Activated naive CD4-positive, alpha-beta T cell treated with anti-CD3 and anti-CD28 coated beads, Interleukin-2, amount 50 U/mL, for 24 hours (primary cell): ENCODE measurements around the gene AGRN.
"Not testable (repeated sequence)": the region's sequence is repeated elsewhere in the genome, so short reads cannot be mapped to it uniquely, and the experiment has no call there.

Experiments
- H3K27ac Mint-ChIP-seq: one replicate; pipeline ENCODE4 v1.8.0; 2021; ENCODE audit warnings: mild to moderate bottlenecking, mixed read lengths
- H3K27me3 Mint-ChIP-seq: one replicate; pipeline ENCODE4 v1.8.0; 2021; ENCODE audit warnings: mixed read lengths
- H3K36me3 Mint-ChIP-seq: one replicate; pipeline ENCODE4 v1.8.0; 2021; ENCODE audit warnings: mixed read lengths
- H3K4me1 Mint-ChIP-seq: one replicate; pipeline ENCODE4 v1.8.0; 2021; ENCODE audit warnings: mixed read lengths
- H3K4me3 Mint-ChIP-seq: one replicate; pipeline ENCODE4 v1.8.0; 2021; ENCODE audit warnings: mild to moderate bottlenecking, mixed read lengths
- H3K9me3 Mint-ChIP-seq: one replicate; pipeline ENCODE4 v1.8.0; 2021; ENCODE audit warnings: mixed read lengths

AGRN gene

DNA sequence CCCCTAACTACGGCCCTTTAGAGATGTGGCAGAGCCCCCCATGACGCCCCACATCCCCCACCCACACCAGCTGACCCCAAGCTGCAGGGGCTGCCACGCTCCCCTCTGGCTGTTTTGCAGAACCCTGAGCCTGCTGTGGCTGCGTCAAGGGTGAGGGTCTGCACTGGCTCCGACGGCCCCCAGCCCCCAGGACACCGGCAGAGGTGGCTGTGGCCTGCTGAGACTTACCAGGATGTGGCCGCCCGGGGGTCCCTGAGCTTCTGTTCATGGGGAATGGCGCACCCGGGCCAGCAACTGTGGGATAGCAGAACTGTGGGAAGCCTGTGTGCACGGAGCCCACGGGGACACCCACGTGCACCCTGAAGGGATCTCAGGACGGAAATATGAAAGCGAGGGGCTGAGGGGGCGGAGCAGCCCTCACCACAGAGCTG lies 67.0 kb downstream of the AGRN start:
- Mint-ChIP-seq H3K27ac (no peak overlapping the region), H3K4me3 (no peak overlapping the region), H3K36me3 (no peaks in the 10 kb centered on the region), H3K27me3 (no peaks in the 10 kb centered on the region), H3K4me1 (no peaks in the 10 kb centered on the region), H3K9me3 (no peaks in the 10 kb centered on the region)

DNA sequence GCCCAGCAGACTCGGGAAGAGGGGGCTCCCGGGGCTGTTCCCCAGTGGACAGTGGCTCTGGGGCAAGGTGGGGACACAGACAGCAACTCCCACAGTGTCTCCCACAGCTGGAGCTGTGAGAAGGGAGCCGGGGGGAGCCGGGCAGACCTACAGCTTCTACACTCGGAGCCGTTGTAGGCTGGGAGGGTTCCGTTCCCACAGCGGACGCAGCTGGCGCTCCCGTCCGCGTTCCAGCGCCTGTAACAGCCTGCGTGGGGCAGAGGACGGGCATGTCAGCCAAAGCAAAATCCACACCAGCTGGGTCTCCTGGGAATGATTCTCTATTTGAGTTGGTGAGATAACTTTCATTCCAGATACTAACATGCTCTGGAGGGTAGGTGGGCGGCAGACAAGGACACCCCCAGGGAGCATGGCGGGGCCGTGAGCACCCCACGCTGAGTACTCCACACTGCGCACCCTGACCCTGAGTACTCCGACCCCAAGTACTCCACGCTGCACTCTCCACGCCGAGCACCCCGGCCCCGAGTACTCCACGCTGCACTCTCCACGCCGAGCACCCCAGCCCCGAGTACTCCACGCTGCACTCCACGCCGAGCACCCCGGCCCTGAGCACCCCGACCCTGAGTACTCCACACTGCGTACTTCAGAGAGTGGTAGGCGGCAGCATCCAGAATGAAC lies 67.6 kb downstream of the AGRN start:
- Mint-ChIP-seq H3K27me3 (no peaks in the 10 kb centered on the region), H3K36me3 (no peaks in the 10 kb centered on the region), H3K9me3 (no peaks in the 10 kb centered on the region), H3K27ac (no peak overlapping the region), H3K4me3 (no peak overlapping the region), H3K4me1 (no peaks in the 10 kb centered on the region)

DNA sequence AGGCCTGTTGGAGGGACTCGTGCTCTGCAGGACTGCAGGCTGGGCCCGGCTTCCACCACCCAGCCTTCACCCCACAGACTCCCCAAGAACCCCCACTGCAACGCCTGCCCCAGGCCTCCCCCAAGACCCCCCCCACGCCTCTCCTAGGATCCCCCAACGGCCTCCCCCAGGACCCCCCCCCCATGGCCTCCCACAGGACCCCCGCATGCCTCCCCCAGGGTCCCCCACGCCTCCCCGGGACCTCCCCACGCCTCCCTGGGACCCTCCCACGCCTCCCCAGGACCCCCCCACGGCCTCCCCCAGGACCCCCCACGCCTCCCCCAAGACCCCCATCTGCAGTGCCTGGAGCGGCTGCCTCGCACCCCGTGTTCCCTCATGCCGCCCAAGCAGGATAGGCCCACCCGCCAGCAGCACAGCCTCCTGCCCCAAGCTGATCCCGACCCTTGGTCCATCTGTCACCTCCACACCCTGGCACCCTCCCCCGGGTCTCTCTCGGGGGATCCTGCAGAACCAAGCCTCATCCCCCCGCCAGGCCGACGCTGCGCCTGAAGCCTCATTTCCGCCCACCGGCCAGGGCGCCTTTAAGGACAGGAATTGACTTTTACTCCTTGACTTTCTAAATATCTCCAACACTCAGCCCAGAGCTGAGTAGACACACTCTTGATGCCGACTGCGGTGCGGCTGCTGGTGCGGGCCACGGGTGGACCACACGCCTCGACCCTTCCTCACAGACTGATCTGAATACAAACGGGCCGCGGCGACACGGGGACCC lies 68.3 kb downstream of the AGRN start:
- no peaks in the 10 kb centered on the region for H3K9me3 Mint-ChIP-seq
- no peaks in the 10 kb centered on the region for H3K27me3 Mint-ChIP-seq
- no peaks in the 10 kb centered on the region for H3K36me3 Mint-ChIP-seq
- no peak overlapping the region for H3K27ac Mint-ChIP-seq
- no peak overlapping the region for H3K4me3 Mint-ChIP-seq
- H3K4me1 Mint-ChIP-seq, result no peaks in the 10 kb centered on the region

DNA sequence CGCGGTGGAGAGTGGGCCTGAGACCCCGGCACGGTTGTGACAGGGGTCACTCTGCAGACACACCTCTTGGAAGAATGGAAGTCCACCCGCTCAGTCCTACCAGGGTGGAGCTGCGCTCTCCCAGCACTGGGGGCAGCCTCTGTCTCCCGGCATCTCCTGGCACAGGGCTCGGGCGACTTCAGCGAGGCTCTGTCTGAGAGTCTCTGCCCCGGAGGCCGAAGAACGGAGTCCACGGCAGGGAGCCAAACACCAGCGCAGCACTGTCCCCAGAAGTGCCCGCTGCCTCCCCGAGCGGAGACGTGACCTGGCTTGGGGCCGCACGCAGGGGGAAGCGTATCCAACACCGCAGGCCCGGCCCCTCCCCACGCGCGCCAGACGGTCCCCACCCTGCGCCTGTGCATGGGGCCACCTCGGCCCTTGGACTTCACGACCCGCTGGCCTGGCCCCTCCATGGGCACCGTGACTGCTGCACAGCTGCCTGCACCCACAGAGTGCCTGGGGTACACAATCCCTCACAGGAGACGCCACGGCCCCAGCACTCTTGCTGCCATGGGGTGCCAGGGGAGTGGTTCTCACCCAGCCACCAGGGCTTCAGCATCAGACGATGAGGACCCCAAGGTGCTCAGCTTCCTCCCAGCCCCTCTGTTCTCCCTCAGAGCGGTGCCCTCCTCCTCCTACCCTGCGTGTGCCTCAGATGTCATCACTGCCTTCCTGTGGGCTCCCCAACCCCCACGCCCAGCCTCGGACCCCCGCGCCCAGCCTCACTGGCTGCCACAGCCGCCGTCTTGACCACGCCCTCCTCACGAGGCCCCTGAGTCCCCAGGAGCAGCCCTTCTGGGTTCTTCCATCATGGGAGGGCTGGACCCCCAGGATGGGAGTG lies 69.1 kb downstream of the AGRN start:
- no peak overlapping the region for H3K27ac Mint-ChIP-seq

DNA sequence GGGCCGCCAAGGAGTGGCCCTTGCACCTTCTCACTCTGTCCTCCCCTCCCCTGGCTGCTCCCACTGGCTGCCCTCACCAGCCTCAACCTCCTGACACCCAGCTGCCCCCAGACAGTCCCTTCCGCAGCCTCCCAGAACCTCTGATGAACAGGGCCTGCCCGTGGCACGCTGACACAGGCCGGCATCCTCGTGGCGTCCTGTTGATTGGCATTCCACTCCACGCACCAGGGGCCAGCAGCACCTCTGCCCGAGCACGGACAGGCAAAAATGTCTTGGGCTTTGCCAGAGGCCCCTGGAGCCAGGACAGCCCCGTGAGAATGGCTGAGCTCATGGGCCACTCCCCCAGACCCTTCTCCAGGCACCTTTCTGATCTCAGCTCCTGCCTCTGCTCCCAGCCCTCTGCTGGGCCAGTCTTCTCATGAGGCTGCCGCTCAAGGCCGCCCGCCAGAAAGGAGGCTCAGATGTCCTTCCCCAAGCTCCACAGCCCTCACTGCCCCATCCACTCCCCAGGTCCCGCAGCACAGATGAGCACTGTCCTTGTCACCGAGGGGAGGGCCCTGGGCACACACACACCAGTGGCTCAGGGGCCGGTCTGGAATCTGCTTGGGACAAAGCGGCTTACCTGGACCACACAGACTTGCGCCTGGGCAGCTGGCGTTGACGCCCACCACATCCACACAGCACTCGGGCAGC lies 70.0 kb downstream of the AGRN start:
- Mint-ChIP-seq H3K4me3 (no peak overlapping the region), H3K9me3 (no peaks in the 10 kb centered on the region), H3K36me3 (no peaks in the 10 kb centered on the region), H3K27ac (no peak overlapping the region), H3K4me1 (no peaks in the 10 kb centered on the region), H3K27me3 (no peaks in the 10 kb centered on the region)

More for the DNA sequence above, 69.1 kb downstream of the AGRN start:
- Mint-ChIP-seq H3K9me3 (no peaks in the 10 kb centered on the region), H3K27me3 (no peaks in the 10 kb centered on the region), H3K4me1 (no peaks in the 10 kb centered on the region), H3K36me3 (no peaks in the 10 kb centered on the region), H3K4me3 (no peak overlapping the region)

DNA sequence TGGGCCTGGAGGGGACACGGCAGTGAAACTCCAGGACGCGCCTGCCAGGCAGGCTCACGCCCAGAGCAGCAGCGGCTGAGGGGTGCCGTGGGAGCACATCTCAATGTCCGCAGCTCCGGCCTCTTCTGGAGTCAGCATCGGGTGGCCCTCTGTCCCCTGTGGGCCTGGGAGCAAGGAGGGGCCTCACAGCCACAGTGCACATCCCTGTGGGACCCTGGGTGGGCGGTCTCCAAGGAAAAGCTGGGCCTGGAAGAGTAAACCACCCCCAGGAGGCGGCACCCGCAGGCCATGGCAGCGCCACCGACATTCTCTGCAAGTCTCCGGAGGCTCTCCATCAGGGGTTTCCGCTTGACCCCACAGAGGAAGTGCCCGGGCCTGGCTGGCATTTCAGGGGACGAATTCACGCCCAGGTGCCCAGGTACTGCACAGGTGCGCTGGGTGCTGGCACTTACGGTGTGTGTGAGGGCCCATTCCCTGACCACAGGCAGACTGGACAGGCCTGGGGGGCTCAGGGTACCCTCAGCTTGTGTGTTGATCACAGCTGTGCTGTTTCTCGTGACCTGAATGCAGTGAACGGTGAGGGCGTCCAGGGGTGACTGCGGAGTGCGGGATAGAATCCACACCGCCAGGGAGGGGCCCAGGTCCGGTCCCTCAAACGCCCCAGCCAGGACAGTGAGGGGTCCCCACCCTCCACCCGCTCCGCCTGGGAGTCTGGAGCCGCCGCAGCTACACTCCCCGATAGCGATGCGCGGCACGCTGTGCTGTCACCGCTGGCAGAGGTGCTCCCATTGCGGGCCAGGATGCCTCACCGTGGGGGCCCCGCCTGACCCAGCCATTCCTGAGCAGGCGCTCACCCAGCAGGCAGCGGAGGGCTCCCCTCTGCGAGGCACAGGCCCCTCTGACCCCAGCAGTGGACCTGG lies 70.8 kb downstream of the AGRN start:
- no peaks in the 10 kb centered on the region for H3K4me1 Mint-ChIP-seq
- no peak overlapping the region for H3K4me3 Mint-ChIP-seq
- H3K27me3 Mint-ChIP-seq, result no peaks in the 10 kb centered on the region
- H3K36me3 Mint-ChIP-seq, result peaks cover 3% of the 10 kb centered on the region
- no peak overlapping the region for H3K27ac Mint-ChIP-seq
- H3K9me3 Mint-ChIP-seq, result no peaks in the 10 kb centered on the region

DNA sequence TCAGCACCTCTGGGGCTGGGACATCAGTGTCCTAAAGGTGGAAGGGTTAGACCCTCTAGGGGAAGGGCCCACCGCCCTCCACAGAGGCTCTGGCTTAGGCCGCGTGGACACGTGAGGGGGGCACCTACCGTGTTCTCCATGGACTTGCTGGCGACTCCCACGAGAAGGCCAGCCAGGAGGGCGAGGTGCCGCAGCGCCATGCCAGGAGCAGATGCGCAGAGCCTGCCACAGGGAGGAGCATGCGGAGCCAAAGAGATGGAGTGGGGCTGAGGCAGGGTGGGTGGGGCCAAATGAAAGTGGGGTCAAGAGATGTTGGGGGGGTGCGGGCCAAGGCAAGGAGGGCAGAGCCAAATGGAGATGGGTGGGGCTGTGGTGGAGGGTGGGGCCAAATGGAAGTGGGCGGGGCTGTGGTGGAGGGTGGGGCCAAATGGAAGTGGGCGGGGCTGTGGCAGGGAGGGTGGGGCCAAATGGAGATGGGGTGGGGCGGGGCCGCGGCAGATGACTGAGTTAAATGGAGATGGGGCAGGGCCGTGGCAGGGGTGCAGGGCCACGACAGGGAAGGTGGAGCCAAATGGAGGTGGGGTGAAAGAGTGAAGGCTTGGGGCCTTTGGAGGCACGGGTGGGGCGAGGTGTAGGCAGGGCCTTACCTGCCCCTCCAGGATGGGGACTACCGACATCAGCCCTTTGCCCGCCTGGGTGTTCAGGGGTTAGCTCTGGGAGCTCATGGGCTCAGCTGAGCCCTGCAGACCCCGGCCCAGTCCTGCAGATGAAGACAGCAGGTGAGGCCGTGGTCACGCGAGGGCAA lies 71.6 kb downstream of the AGRN start:
- Mint-ChIP-seq H3K9me3 (no peaks in the 10 kb centered on the region), H3K36me3 (peaks cover 3% of the 10 kb centered on the region), H3K27ac (no peak overlapping the region), H3K27me3 (no peaks in the 10 kb centered on the region), H3K4me3 (no peak overlapping the region), H3K4me1 (no peaks in the 10 kb centered on the region)

DNA sequence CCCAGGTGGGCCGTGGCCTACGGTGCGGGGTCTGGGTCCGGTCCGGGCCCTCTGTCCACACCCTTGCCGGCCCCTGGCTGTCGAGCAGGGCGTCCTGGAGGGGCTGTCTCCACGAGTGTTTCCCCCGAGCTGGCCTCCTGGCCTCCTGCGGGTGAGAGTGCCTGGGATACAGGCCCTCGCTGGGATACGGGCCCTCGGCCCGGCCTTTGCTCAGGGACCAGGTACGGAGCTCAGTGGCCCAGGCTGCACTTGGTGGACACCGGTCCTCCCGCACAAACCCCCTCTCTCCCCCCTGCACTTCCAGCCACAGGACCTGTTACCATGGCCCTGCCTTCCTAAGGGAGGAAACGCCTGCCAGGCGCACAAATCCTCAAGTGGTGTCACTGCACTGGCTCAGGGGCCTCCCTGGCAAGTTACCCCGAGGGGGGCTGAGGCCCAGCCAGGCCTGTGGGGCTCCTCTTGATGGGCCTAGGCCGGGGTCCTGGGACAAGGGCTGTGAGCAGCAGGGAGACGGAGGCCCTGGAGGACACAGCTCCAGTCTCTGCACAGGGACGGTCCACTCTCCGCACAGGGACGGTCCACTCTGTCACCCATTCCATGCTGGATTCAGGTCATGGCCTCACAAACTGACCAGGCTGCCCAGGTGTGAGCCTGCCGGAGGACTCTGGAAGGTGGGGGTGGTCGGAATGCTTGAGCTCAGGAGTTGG lies 72.4 kb downstream of the AGRN start:
- Mint-ChIP-seq H3K36me3 (peaks cover 3% of the 10 kb centered on the region), H3K27ac (no peak overlapping the region), H3K27me3 (no peaks in the 10 kb centered on the region), H3K4me1 (no peaks in the 10 kb centered on the region), H3K9me3 (no peaks in the 10 kb centered on the region), H3K4me3 (no peak overlapping the region)

DNA sequence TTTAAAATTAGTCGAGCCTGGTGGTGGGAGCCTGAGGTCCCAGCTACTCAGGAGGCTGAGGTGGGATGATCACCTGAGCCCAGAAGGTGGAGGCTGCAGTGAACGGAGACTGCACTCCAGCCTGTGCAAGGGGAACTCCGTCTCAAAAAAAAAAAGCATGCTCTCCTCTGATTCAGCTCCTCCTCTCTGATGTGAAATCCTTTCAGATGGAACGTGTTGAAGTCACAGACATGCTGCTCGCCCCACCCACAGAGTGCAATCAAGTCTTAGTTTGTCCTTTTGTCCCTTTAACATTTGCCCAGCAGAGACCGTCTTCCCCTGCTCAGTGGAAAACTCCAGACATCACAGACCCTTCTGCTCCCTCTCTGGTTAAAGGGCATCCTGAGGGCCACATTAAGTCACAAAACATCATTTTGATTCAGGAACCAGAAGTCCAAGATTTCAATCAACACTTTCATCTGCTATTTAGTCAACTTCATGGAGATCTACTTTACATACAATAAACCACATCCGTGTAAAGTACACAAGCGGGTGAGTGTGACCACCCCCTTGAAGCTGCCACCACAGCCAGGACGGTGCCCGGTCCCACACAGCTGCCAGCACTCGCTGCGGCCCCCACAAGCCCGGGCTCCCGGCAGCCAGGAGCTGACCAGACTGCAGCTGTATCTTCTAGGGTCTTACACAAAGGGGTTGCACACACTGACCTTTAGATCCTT lies 73.1 kb downstream of the AGRN start:
- no peaks in the 10 kb centered on the region for H3K27me3 Mint-ChIP-seq
- no peaks in the 10 kb centered on the region for H3K9me3 Mint-ChIP-seq
- peaks cover 3% of the 10 kb centered on the region for H3K36me3 Mint-ChIP-seq
- H3K4me3 Mint-ChIP-seq, result no peak overlapping the region
- no peak overlapping the region for H3K27ac Mint-ChIP-seq
- peaks cover 6% of the 10 kb centered on the region for H3K4me1 Mint-ChIP-seq

DNA sequence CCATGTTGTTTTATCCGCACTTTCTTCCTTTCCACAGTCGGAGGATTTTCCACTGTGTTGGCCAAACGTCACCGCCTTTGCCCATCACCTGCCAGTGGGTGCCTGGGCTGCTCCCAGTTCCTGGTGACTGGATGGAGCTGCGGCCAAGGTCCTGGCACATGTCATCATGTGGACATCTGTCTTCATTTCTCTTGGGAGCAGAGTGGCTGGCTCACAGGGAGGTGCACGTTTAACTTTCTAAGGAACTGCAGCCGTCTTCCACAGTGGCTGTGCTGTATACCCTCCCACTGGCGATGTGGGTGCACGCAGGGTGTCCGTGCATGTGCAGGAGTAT lies 73.7 kb downstream of the AGRN start:
- Mint-ChIP-seq H3K27me3 (no peaks in the 10 kb centered on the region), H3K36me3 (peaks cover 3% of the 10 kb centered on the region), H3K4me3 (no peak overlapping the region), H3K9me3 (no peaks in the 10 kb centered on the region), H3K27ac (no peak overlapping the region), H3K4me1 (peaks cover 11% of the 10 kb centered on the region)

DNA sequence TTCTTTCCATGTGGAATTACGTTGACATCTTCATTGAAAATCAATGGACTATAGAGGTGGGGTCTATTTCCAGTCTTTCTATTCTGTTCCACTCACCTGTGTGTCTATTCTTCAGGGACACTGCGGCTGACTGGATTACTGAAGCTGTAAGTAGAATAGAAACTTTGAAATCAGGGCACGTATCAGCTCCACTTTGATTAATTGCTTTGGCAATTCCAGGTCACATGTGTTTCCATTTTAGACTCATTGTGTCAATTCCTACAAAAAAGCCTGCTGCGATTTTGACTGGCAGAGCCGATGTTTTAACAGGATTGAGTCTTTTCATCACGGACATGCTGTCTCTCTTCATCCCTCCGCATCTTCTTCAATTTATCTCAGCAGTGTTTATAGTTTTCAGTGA lies 75.1 kb downstream of the AGRN start:
- Mint-ChIP-seq H3K9me3 (no peaks in the 10 kb centered on the region), H3K27ac (no peak overlapping the region), H3K4me3 (no peak overlapping the region), H3K36me3 (peaks cover 5% of the 10 kb centered on the region), H3K27me3 (no peaks in the 10 kb centered on the region), H3K4me1 (peaks cover 25% of the 10 kb centered on the region)

DNA sequence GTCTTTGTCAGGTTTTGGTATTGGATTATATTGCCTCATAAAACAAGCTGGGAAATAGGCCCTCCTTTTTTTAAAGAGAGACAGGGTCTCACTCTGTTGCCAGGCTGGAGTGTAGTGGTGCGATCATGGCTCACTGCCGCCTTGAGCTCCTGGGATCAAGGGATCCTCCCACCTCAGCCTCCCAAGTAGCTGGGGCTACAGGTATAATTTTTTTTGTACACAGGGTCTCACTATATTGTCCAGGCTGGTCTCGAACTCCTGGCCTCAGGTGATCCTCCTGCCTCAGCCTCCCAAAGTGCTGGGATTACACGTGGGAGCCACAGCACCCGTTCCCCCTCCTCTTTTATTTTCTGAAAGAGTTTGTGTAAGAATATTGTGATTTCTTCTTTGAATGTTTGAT lies 76.2 kb downstream of the AGRN start:
- H3K27me3 Mint-ChIP-seq, H3K9me3 Mint-ChIP-seq, H3K27ac Mint-ChIP-seq, H3K36me3 Mint-ChIP-seq, H3K4me3 Mint-ChIP-seq: not testable (repeated sequence)
- peaks cover 36% of the 10 kb centered on the region for H3K4me1 Mint-ChIP-seq
